ENCODE data around the gene RASL11A. TPM values are rescaled to one million over a fixed set of nuclear protein-coding genes. Genes with fewer than 3 reads are reported as not detected.
A peak's percentile ranks its signal among the peaks of the same experiment; 100 is the strongest.

The RASL11A gene
- total RNA-seq, 4 donors from 2014 or later: 10.7 to 29.7 (median 12.9) TPM

- intact Hi-C loops (cut with DNase I): loop anchor here (10.0 kb wide), 1 partner anchor 193 kb away; no protein-coding TSS in a partner anchor
- Histone ChIP-seq H3K27ac (peak within 1 kb of the TSS; percentile 91 to 96 (median 94)), H3K27me3 (no peaks in the 10 kb centered on the region), H3K4me1 (peaks cover 17 to 18% of the 10 kb centered on the region in 2 donors), H3K9me3 (no peaks in the 10 kb centered on the region), H3K4me3 (replicated peaks in 1 of 3) (peak within 1 kb of the TSS; percentile 70 to 86 (median 79)), H3K36me3 (peaks cover 10 to 15% of the 10 kb centered on the region in 2 donors)
- 0% methylated on average over 47 to 50 of the region's 69 CpGs for WGBS, 2 donors
- TF ChIP-seq CTCF (IDR thresholded peaks at IDR 0.05) (peak in 1 of 6 experiments; percentile 8), POLR2A (IDR thresholded peaks at IDR 0.05) (peak; percentile 45 to 83)
- DNase-seq: peak; percentile 93 to 96
These were observed 19.2 kb upstream of the RASL11A start, which contains the start of gene RPL21 for GRCh38 chr13:27251166-27252091. RPL21 (plus strand) TSS chr13:27251558; CDS start chr13:27253777, 2,219 bp downstream.

DNA sequence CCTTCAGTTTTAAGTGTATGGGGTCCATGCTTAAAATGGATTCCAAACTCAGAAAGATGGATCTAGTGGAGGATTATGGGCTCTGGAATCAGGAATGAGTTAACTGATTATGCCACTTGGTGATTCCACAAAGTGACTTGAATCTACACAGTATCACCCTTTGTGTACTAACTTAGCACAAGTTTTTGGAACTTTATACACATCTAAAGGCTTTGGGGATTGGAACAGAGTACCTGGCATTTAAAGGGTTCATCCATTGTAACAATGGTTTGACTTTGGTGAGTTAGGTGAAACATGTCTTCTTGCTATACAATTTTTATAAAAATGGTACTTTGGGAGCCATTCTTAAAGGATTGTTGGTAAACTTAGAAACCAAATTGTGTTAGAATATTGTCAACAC lies 18.2 kb upstream of the RASL11A start:
- Histone ChIP-seq H3K36me3 (peaks cover 15 to 24% of the 10 kb centered on the region in 2 donors), H3K9me3 (no peaks in the 10 kb centered on the region), H3K4me3 (replicated peaks in 1 of 3) (peak overlapping the region in 2 of 3 donors; percentile 79 to 86), H3K4me1 (peaks cover 17 to 18% of the 10 kb centered on the region in 2 donors), H3K27me3 (no peaks in the 10 kb centered on the region), H3K27ac (peak overlapping the region in 2 of 3 donors; percentile 94 to 96)
- no peak for DNase-seq
- intact Hi-C loops (cut with DNase I): loop anchor here (10.0 kb wide), 1 partner anchor 192 kb away; no protein-coding TSS in a partner anchor
- no peak for TF ChIP-seq CTCF (IDR thresholded peaks at IDR 0.05)

DNA sequence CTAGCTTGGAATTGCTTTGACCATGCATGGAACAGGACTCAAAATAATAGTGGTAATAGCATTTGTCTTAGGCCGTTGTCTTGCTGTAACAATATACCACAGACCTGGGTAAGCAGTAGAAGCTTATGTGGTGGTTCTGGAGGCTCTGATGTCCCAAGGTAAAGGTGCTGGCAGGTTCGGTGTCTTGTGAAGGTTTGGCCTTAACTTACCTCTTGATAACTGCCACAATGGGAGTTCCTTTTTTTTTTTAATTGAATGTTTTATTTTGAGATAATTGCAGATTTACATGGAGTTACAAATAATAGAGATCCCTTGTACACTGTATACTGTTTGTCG lies 13.4 kb upstream of the RASL11A start:
- intact Hi-C loops (cut with DNase I): loop anchor here (10.0 kb wide), 1 partner anchor 188 kb away; no protein-coding TSS in a partner anchor
- Histone ChIP-seq H3K36me3 (peaks cover 28 to 33% of the 10 kb centered on the region in 2 donors), H3K9me3 (no peaks in the 10 kb centered on the region), H3K27ac (no peak overlapping the region), H3K27me3 (no peaks in the 10 kb centered on the region), H3K4me3 (replicated peaks in 1 of 3) (no peak overlapping the region), H3K4me1 (peaks cover 11 to 12% of the 10 kb centered on the region in 2 donors)
- 89% methylated on average over 3 of the region's 3 CpGs for WGBS, 2 donors
- TF ChIP-seq POLR2A (IDR thresholded peaks at IDR 0.05) (no peak), CTCF (IDR thresholded peaks at IDR 0.05) (no peak)
- no peak for DNase-seq

- Histone ChIP-seq H3K4me1 (peaks cover 6 to 7% of the 10 kb centered on the region in 2 donors), H3K36me3 (peaks cover 28 to 33% of the 10 kb centered on the region in 2 donors), H3K9me3 (no peaks in the 10 kb centered on the region), H3K27me3 (no peaks in the 10 kb centered on the region), H3K27ac (no peak overlapping the region), H3K4me3 (replicated peaks in 1 of 3) (no peak overlapping the region)
- intact Hi-C loops (cut with DNase I): loop anchor here (10.0 kb wide), 1 partner anchor 187 kb away; no protein-coding TSS in a partner anchor
- no peak for TF ChIP-seq POLR2A (IDR thresholded peaks at IDR 0.05)
- TF ChIP-seq CTCF (IDR thresholded peaks at IDR 0.05): no peak
- 91 to 93% methylated on average over 11 of the region's 11 CpGs for WGBS, 2 donors
- DNase-seq: no peak
These were observed 12.9 kb upstream of the RASL11A start for GRCh38 chr13:27257648-27258253.
